Activated CD4-positive, alpha-beta T cell treated with anti-CD3 and anti-CD28 coated beads, Interleukin-2, amount 50 U/mL, for 16 hours (primary cell): ENCODE data around the gene RPS6KA2.
A peak's percentile ranks its signal among the peaks of the same experiment; 100 is the strongest.

Experiments used
- DNase-seq: peaks from one replicate; pipeline ENCODE4 v3.0.0-alpha.2; 2020

Gene RPS6KA2

GRCh38 chr6:166439366-166440091 lies 187.5 kb downstream of the RPS6KA2 start:
- no peak for DNase-seq

GRCh38 chr6:166438211-166438861 lies 188.7 kb downstream of the RPS6KA2 start:
- no peak for DNase-seq

DNA sequence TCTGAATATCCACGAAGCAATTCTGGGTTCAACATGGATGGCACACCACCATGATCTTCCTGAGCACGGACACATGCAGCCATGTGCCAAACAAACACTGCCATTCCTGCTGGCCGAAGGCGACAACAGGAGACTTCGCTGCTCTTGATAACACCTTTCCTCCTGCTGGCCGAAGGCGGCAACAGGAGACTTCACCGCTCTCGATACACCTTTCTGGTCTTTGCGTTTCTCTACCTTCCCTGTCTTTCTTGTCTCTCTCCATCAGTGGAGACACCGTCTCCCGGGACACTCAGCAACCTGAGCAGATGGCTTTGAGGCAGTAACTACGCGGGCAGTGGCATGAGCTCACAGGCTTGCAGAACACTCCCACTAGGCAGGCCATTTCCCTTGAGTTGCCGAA lies 189.4 kb downstream of the RPS6KA2 start:
- no peak for DNase-seq

DNA sequence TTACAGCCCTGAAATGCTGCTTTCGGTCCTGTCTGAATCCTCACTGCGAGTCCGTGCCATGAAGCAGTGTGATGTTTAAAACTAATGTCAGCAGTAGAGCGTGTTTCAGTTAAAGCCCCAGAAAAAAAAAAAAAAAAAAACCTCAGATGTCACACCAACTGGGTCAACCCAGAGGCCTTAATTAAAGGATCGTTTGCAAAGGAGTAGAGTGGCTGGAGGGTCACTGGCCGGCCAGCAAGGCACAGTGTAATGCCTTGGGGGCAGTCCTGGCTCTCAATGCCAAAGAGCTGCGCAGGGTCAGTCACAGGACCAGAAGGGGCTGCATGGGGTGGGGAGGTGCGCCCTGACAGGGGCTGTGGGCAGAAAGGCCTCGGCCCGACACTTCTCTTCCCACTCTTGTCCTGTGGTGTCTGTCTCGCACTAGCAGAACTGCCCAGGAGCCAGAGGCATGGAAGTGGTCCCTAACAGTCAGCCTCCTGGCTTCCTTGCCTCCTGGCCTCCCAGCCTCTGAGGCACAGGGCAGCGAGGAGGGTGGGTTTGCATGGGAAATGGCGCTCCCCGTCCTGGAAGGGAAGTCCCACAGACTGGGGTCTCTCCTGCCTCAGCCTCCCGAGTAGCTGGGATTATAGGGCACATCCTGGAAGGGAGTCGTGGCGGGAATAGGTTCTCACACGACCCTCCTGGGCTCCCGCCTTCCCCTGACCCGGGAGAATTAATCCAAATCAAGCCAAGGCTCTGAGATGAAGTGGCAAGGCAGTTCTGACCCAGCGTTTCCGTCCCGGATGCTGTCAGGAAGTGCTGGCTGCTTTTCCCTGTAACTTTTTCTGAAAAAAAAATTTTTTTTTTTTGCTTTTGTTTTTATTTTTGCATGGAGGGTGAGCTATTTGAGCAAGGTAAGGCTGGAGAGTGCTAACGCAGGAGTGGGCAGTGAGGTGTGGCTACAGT lies 190.6 kb downstream of the RPS6KA2 start:
- DNase-seq: no peak

DNA sequence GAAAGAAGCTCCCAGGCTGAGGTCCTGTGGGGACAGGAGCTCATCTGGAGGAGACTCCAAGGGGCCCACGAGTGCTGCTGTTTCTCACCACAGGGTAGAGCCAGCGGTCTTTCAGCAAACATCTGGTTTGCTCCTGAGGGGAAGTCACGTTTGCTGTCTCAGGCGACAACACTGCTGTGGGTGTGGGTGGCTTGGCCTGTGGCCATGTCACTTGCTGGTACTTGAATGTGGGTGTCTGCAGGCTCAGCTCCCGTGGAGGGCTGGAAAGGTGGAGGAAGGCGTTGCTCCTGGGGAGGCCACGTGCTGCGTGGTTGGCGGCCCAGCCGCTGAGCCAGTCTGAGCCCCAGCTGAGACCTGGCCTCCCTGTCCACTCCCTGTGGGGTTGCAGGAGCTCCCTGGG lies 191.5 kb downstream of the RPS6KA2 start:
- DNase-seq: no peak

GRCh38 chr6:166434336-166434735 lies 192.7 kb downstream of the RPS6KA2 start:
- DNase-seq: no peak

- no peak for DNase-seq
These were observed 194.0 kb downstream of the RPS6KA2 start for GRCh38 chr6:166433096-166433495.

GRCh38 chr6:166430269-166430668 lies 196.8 kb downstream of the RPS6KA2 start:
- DNase-seq: no peak

DNA sequence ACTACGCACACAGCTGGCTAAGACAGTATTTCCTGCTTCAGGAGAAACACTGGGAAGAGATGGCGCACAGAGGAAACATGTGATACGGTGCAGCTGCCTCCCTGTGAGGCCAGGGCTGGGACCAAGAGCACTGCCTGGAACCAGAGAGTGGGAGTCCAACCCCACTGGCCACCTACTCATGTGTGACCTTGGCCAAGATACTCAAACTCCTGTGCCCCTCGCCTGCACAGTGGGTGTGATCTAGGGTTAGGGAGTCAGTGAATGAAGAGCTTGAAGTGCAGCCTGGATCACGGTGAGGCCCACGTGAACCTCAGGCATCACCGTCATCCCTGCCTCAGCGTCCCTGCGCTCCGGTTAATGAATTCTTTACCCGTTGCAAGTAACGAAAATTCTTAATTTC lies 202.6 kb downstream of the RPS6KA2 start:
- no peak for DNase-seq

DNA sequence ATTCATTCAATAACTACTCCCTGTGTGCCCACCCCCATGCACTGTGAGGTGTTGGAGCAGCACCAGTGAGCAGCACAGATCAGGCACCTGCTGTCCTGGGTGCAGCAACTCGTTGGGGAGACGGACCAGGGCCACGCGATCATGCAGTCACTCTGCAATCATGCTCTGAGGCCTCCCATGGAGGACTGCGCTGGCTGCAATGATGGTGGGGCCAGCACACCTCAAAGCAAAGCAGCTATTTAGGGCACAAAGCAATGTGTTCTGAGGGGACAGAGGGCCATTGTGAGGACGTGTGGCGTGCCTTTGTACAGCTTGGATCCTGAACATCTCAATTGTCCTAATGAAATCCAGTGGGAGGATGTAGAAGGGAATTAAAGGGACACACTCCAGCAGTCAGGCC lies 203.3 kb downstream of the RPS6KA2 start:
- no peak for DNase-seq

GRCh38 chr6:166423051-166423745 lies 203.9 kb downstream of the RPS6KA2 start:
- no peak for DNase-seq

- DNase-seq: no peak
These were observed 204.7 kb downstream of the RPS6KA2 start for GRCh38 chr6:166422201-166422940.

DNA sequence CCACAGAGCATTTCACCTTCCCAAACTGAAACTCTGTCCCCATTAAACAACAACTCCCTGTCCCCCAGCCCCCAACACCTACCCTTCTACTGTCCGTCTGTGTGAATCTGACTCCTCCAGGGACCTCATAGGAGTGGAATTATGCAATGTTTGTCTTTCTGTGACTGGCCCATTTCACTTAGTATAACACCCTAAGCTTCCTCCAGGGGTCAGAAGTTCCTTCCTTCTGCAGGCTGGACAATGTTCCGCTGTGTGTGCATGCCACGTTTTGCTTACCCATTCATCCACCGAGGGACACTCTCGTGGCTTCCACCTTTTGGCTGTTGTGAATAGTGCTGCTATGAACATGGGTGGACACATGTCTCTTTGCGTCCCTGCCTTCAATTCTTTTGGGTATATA lies 206.7 kb downstream of the RPS6KA2 start:
- no peak for DNase-seq

DNA sequence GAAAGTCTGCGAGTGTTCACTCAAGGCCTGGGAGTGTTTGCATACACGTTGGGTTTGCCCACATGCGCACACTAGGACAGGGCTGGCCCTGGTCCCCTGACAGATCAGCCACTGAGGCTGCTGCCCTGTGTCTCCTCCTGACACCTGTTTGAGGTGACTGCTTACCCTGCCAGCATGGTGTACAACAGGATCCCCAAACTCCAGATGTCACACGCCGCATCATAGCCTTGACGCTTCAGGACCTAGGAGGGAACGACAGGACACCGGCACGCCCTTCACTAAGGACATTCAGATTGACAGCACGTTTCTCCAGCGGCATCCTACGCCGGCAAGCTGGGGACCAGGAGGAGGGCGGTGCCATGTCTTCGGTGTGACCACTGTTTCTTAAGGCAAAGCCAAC lies 207.3 kb downstream of the RPS6KA2 start:
- DNase-seq: no peak

DNA sequence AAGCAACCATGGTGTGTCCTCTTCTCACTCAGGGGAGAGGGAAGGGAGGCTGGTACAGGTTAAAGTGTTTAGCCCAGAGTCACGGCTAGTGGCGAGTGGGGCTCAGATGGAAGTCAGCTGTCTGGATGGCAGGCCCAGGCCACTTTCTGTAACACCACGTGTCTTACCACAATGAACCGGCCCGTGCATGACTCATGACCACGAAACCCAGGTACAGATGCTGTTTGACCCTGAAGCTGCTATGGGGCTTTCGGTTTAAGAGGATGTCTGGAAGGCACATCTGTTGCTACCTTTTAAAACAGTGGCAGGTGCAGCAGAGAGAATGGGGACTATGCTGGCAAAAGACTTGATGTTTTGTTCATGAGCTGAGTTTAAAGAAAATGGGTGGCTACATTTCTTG lies 207.8 kb downstream of the RPS6KA2 start:
- DNase-seq: peak; percentile 78

DNA sequence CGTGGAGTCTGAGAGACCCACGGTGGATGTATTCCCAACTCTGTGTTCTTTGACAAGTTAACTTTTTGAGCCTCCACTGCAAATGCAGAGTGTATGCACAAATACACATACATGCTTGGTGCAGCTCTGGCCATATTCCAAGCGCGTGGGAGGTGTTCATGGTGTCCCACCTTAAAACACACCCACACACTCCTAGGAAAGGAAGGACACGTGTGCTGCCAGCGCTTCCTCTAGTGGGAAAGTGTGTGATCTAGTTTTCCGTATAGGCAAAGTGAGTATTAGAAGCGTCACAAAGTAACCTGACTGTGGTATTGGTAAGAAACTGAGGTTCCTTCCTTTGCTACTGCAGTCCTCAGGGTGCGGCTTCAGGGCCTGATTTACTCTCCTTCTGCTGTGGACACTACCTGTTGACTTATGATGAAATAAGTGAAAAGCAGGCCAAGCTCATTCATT lies 208.3 kb downstream of the RPS6KA2 start:
- DNase-seq: peak; percentile 17

- DNase-seq: peak; percentile 85
These were observed 209.8 kb downstream of the RPS6KA2 start for GRCh38 chr6:166417285-166417691.

- no peak for DNase-seq
These were observed 211.2 kb downstream of the RPS6KA2 start for GRCh38 chr6:166415833-166416347.

DNA sequence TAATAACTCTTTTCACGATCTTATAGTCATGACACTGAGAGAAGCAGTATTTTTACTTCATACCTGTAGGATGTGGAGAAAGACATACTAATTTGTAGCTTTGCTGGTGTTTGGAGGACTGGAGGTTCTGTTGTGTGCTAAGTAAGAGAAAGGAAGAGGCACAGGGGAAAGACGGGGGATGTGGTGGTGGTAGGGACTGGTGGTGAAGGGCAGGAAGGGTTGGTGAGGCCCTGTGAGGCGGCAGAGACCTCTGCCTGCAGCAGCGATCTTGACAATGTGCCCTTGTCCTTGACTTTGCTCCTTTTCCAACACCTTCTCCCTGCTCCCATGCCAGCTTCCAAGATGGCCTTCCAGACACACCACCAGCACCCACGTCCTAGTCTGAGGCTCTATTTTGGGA lies 211.7 kb downstream of the RPS6KA2 start:
- peak; percentile 62 for DNase-seq

GRCh38 chr6:166413491-166413951 lies 213.5 kb downstream of the RPS6KA2 start:
- no peak for DNase-seq

GRCh38 chr6:166412911-166413384 lies 214.1 kb downstream of the RPS6KA2 start:
- DNase-seq: no peak
